DMS 273 treated with DMSO at 0.1 percent for 48 hours (cell line): ENCODE results near the gene GPR62.
"Not testable (repeated sequence)": the region's sequence is repeated elsewhere in the genome, so short reads cannot be mapped to it uniquely, and the experiment has no call there.

Experiments used
- DNase-seq: peaks from one replicate; lab custom pipeline; 2025; lab: John Stamatoyannopoulos, UW

The GPR62 gene, protein sequence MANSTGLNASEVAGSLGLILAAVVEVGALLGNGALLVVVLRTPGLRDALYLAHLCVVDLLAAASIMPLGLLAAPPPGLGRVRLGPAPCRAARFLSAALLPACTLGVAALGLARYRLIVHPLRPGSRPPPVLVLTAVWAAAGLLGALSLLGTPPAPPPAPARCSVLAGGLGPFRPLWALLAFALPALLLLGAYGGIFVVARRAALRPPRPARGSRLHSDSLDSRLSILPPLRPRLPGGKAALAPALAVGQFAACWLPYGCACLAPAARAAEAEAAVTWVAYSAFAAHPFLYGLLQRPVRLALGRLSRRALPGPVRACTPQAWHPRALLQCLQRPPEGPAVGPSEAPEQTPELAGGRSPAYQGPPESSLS

DNA sequence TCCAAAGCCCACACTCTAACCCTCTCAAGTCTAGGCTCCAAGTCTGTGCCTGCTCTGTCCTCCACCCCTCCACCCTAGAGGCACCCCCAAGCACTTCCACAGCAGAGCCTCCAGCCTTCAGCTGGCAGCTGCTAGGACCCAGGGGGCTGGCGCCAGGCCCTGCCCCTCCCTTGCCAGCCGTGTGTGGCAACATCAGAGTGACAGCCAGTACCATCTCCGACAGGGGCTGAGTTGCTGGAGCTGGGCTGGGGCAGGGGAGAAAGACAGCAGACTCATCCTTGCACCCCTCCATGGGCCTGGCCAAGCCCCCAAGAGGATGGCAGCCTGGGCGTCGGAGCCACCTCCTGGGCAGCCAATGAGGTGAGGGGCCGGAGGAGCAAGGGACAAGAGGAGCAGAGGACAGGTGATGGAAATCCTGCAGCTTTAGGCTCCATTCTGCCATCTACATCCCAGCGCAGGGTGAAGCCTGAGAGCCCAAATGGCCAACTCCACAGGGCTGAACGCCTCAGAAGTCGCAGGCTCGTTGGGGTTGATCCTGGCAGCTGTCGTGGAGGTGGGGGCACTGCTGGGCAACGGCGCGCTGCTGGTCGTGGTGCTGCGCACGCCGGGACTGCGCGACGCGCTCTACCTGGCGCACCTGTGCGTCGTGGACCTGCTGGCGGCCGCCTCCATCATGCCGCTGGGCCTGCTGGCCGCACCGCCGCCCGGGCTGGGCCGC is at the start of gene GPR62:
Gene GPR62, plus strand, starts transcription at position 207 of the 718 bp plus-strand sequence. Its CDS starts 272 bp downstream, at position 479.
- no peak for DNase-seq

DNA sequence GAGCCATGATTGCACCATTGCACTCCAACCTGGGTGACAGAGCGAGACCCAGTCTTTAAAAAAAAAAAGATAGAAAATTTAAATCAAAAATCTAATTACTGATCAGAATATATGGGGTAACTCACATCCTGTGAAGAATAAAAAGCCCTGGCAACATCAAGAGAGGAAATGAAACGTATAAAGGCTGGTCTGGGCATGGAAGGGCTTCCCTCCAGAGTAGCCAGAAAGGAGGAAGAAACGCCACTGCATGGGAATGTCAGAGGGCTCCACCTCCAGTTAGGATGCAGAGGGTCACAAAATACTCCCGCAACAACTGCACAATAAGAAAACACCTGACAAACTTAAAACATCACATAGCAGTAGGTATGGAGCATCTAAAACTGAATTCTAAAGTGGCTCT is 47.2 kb upstream of the GPR62 start:
- no peak for DNase-seq

DNA sequence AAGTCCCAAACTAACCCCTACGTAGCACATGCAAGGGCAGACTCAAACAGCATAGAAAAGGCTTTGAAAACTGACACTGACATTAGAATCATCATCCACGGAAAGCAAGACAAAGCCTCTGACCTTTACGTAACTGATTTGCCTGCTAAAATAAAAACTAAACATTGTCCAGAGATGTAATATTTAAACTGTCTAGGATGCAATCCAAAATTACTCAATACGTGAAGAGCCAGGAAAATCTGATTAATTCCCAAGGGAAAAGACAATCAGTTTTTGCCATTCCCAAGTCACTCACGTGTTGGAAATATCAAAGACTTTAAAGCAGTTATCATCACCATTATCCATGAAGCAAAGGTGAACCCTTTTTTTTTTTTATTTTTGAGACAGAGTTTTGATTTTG is 38.8 kb upstream of the GPR62 start:
- DNase-seq, result no peak

DNA sequence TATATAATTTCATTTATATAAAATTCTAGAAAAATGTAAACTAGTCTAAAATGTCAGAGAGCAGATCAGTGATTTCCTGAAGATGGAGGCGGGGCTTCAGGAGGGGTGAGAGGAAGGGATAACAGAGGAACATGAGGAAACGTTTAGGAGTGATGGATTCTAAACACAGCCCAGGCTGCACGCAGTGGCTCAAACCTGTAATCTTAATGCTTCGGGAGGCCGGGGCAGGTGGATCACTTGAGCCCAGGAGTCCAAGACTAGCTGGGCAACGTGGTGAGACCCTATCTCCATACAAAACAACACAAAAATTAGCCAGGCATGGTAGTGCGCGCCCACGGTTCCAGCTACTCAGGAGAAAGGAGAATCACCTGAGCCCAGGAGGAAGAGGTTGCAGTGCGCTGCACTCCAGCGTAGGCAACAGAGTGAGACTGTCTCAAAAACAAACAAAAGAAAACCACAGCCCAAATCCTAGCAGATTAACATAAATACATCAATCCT is 34.1 kb upstream of the GPR62 start:
- DNase-seq, result no peak

DNA sequence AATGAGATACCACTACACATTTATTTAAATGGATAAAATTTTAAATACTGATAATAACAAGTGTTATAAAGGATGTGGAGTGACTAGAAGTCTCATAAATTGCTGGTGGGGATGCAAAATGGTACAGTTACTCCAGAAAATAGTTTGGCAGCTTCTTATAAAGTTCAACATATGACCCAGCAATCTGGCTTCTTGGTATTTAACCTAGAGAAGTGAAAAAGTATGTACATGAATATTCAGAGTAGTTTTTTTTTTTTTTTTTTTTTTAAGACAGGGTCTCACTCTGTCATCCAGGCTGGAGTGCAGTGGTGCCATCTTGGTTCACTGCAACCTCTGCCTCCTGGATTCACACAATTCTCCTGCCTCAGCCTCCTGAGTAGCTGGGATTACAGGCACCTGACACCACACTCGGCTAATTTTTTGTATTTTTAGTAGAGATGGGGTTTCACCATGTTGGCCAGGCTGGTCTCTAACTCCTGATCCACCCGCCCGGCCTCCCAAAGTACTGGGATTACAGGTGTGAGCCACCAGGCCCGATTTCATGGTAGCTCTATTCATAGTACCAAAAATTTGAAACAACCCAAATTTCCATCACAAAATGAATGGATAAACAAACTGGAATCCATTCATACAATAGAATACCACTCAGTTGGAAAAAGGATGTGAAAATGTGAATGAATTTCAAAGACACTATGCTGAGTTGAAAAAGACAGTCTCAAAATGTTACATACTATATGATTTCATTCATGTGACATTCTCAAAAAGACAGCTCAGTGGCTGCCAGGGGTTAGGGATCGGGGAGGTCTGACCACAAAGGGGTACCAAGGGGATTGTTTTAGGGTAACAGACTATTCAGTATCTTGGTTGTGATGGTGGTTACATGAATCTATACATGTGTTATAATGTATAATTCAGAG is 27.9 kb upstream of the GPR62 start:
- DNase-seq, result no peak

DNA sequence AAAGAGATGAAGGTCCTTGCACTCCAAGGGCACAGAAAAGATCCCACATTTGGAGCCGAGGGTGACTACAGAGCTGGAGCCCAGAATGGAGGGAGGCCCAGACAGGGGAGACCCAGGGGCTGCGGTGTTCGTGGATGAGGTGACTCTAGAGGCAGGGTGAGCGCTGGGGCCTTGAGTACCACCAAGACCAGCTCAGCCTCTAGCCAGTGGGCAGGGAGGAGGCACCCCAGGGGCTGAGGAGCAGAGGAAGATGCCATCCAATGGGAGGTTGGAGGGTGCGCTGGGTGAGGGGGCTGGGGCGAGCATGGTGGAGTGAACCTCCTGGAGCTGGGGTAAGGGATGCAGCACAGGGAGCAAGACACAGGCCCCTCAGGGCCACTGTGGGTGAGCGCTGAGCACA is 26.7 kb upstream of the GPR62 start:
- no peak for DNase-seq

DNA sequence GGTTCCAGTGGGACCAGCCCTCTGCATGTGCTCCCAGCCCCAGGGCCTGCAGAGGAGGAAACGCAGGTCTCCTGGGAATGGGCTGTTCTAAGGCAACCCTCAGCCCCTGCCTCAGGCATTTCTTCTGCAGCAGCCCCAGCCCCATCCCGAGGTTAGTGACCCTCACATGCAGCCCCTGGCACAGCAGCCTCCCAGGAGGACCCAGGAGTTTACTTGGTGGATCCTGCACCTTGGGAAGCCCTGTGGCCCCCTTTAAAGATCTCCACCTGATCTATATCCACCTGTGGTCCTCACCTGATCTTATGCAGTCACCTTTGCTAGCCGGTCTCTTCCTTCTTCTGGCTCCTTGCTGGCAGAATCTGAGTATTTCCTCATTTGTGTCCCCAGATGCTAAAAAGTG is 26.2 kb upstream of the GPR62 start:
- DNase-seq, result not testable (repeated sequence)

DNA sequence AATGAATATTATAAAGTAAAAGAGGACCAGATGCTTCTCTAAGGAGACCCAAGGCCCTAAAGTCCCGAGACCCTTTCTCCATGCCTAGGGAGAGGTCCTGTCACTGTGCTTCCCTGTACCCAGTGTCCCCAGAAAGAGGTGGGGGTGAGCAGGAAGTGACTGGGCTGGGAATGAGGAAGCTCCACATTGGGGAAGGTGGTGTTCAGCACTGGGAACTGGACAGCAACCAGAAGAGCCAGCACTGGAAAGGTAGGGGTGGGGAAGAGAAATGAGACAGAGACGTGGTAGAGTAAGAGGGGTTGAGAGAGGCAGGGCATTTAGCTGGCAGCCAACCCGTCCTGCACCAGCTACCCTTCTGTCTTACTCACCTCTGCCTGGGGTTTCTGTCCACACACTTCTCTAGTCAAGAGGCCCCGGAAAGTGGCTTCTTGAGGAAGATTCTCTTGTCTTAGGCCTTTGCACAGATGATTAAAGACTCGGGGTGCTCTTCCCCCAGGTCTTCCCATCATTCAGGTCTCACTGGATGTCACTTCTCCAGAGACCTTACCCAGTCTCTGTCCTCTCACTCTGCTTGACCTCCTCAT is 25.7 kb upstream of the GPR62 start:
- DNase-seq, result no peak

DNA sequence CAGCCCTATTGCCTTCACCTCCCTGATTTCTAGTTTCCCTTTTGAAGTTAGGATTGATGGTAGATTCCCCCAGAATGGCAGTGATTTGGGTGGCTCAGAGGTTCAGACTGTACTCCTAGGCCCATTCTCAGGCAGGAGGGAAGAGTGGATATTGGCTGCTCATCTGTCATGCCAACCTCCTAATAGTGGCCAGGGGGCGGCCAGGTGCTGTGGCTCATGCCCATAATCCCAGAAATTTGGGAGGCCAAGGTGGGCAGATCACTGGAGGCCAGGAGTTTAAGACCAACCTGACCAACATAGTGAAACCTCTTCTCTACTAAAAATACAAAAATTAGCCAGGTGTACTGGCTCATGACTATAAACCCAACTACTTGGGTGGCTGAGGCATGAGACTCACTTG is 24.7 kb upstream of the GPR62 start:
- no peak for DNase-seq

DNA sequence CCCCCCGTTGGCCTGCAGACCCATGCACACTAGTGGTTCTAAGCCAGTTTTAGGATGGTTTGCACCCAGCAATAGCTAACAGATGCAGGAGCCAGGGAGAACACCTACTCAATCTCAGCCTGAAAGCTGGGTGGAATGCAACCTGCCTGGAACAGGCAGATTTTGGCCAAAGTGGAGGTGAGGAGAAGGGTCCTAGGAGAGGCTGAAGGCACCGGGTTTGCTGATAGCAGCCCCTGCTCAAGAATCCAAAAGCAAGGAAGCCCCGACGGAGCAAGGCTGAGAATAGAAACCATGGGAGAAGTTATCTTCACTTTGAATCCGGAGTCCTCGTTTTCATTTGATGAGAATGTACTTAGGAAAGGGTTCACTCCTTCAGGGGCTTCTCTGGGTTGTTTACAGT is 23.4 kb upstream of the GPR62 start:
- no peak for DNase-seq

DNA sequence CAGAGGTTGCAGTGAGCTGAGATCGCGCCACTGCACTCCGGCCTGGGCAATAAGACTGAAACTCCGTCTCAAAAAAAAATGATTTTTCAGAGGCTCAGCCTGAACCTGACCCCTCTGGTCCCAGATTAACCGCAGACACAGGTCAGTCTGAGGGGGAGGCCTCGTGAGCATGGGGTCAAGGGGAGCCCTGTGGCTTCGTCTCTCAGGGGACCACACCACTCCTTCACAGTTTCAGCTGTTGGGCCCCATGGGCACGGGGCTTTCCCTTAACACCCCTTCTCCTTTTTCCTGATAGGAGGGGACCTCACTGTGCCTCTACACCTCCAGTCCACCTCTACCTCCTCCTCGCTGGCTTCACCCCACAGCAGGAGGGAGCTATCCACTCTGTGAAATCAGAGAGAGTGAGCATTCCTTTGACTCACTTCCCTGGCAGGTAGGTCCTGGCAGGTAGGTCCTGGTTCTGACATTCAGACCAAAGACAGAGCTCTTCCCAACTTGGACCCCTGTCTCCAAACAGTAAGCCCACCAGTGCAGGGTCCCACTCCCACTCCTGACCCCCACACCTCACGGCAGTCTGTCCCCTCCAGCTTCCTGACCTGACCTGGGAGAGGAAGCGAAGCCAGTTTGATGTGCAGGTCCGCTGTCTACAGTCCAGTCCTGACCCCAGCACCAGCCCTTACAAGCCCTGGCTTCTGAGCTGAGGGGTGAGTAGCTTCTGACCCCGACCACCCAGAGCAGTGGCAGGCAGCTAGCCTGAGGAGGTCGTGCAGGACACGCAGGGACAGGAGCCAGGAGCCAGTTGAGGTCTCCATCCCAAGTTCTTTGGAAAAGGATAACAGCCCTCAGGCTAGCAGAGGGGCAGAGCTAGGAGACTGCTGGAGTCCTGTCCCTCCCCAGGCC is 22.5 kb upstream of the GPR62 start:
- no peak for DNase-seq

DNA sequence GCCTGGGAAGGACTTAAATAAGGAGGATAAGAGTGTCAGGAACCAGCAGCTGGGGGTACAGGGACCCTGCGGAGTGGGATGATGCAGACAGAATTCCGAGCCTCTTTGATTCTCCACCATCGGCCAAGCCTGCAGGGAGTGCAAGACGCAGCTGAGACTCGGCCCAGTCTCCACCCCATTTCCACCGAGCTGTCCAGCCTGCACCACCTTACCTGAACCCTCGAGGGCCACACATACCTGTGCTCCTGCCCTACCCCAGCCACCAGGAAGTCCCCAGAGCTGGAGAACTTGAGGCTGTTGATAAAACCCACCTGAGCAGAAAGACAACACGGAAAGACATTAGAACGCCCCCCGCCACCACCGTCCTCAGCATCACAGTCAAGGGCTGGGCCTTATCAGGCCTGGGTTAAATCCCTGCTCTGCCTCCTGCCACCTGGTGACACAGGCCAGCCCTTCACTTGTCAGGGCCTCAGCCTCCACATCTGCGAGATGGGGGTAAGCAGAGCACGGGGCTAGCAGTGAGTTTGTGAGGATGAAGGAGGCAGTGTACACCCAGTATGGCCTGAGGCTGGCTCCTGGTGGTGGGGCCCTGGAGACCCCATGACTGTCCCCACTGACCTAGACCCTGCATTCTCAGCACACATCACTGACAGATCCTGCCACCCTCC is 21.6 kb upstream of the GPR62 start:
- no peak for DNase-seq

DNA sequence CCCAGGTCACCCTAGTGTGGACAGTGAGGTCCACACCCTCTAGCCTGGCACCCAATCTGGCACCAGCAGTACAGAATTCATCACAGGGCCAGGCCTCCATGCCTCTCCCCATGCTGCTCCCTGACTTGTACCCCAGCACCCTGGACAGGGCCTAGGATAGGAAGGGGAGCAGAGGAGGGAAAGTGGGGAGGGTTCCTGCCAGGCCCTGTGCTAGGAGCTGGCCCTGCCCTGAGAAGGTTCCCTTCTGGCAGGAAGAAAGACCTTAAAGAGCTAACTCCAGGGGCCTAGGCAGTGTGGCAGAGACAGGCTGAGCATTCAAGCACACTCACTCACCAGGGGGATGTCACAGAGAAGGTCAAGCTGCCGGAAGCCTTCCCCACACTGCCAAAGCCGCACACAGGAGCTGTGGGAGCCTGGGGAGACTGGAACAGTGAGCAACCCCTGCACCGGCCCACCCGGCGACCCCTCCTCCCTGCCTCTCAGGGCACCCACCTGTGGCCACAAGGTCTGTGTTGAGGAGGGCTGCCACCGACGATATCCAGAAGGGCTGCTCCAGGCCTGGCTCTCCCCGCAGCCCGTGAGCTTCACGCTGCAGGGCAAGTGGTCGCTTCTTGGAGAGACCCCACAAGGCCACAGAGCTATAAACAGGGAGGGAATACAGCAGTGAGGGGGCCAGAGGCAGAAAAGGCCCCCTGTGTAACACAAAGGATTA is 20.9 kb upstream of the GPR62 start:
- DNase-seq, result no peak

DNA sequence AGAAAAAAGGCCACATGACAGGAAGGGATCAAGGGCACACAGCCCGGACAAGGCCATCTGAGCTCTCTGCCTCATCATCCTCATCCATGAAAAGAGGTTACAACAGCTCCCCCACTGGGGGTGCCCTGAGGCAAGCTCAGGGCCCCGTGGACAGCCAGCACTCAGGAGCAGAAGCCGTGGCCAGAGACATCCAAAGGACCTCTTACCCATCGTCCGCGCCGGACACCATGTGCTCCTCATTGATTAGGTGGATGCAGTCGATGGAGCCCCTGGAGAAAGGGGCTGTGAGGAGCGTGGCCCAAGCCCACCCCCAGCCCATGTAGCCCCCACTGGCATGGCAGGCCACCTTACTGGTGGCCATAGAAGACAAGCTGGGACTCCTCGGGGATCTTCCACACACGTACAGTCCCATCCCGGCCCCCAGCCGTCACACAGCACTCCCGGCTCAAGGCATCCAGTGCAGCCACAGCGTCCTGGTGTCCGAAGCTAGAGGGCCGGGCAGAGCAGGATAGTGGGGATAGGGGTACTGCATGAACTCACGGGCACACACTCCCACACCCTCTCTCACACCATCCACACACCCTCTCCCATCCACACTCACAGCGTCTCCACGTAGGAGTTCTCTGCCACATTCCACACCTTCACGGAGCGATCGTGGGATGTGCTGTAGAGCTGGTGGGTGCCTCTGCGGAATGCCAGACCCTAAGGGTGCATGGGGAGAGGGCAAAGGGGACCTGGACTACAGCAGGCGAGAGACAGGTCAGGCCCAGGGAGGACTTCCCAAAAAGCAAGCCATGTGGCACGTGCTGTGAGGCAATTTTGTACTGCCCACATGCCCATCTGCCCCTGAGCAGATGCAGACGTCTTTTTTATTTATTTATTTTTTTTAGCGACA is 19.9 kb upstream of the GPR62 start:
- no peak for DNase-seq

DNA sequence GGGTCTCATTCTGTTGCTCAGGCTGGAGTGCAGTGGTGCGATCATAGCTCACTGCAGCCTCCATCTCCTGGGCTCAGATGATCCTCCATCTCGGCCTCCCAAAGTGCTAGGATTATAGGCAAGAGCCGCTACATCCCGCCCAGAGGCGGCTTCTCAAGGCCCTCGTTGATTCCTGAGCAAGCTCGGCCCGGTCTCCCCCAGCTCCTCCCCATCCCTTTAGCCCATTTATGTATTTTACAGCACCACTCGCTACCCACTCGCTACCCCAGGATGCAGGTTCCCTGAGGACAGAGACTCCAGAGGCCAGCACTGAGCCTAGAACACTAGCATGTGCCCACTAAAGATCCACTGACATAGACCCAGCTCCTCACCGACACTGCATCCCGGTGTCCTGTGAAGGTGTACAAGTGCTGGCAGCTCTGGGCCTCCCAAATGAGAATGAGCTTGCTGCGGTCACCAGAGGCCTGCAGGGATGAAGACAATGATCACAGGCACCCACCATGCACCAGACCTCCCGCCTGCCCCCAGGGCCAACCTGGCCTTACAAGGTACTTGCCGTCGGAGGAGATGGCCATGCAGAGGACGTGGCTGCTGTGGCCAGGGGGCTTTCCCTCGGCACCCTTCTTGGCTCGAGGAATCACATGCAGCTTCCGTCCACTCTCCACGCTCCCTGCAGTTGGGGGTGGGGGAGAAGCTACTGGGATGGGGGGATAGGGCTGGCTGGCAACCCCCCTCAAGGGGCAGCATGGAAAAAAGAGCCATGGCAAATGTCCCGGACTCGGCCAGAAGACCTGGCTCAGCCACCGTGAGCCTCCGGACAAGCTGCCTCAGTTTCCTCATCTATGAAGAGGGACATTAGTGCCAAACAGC is 19.1 kb upstream of the GPR62 start:
- no peak for DNase-seq

DNA sequence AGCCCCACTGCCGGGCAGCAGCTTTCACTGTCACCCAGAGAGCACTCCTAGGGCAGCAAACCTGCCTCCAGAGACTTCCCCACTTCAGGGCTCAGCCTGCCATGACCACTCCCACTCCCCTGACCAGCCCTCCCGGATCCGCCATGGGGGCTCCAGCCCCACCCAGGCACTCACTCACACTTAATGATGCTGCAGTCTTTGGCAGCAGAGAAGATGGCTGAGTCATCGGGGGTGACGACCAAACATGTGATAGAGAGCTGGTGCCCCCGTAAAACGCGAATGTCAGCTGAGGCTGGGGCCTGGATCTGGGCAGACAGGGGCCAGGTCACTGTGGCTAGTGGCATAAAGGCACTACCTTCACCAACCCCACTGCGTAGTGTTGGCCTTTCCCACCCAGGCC is 18.2 kb upstream of the GPR62 start:
- no peak for DNase-seq

DNA sequence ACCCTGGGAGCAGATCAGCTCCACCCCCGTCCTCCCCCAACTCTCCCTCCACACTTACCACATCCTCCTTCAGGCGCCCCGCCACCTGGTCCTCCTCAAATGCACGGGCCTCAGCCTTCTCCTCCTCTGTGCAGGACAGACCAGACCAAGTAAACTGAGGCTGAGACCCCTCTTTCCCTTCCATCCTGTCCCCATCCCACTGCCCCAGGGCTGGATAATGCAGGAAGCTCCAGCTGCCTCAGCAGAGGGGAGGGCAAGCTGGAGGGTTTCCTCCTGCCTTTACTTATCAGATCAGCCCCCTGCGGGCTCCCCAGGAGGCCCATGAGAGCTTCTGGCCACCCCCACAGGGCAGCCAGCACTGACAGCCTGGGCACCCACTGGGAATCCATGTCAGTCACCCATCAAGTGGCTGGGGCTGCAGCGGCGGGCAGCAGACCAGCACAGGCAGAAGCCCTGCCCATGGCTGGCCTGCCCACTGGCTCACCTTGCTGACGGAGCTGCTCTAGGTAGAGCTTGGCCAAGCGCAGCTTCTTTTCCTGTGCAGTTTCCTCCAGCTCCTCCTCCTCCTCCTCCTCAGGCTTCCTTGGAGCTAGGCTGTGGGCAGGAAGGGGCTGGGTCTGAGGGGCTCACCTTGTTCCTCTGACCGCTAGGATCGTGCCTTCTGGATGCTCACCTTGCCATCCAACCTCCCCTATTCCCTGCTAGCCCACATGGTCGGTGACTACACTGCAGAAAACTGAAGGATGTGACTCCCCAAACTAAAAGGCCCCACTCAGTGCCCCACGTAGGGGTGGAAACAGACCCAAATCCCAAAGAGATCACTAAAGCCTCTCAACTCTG is 17.4 kb upstream of the GPR62 start:
- DNase-seq, result no peak
